ENCODE data around the gene COQ4. TPM values are rescaled to one million over a fixed set of nuclear protein-coding genes. Genes with fewer than 3 reads are reported as not detected.
A peak's percentile ranks its signal among the peaks of the same experiment; 100 is the strongest.

Gene COQ4
- total RNA-seq, 1 experiment from 2014 or later: 45.3 TPM

GRCh38 chr9:128370752-128371629 is 48.4 kb downstream of the COQ4 start, which contains the start of gene URM1 (continued):
- TF ChIP-seq, protein P1, sequence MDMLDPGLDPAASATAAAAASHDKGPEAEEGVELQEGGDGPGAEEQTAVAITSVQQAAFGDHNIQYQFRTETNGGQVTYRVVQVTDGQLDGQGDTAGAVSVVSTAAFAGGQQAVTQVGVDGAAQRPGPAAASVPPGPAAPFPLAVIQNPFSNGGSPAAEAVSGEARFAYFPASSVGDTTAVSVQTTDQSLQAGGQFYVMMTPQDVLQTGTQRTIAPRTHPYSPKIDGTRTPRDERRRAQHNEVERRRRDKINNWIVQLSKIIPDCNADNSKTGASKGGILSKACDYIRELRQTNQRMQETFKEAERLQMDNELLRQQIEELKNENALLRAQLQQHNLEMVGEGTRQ (CRISPR knock-in tag; IDR thresholded peaks at IDR 0.05): no peak
- no peak for TF ChIP-seq CBFB (CRISPR knock-in tag; IDR thresholded peaks at IDR 0.05; ENCODE audit: low read depth)
- TF ChIP-seq, protein P2, sequence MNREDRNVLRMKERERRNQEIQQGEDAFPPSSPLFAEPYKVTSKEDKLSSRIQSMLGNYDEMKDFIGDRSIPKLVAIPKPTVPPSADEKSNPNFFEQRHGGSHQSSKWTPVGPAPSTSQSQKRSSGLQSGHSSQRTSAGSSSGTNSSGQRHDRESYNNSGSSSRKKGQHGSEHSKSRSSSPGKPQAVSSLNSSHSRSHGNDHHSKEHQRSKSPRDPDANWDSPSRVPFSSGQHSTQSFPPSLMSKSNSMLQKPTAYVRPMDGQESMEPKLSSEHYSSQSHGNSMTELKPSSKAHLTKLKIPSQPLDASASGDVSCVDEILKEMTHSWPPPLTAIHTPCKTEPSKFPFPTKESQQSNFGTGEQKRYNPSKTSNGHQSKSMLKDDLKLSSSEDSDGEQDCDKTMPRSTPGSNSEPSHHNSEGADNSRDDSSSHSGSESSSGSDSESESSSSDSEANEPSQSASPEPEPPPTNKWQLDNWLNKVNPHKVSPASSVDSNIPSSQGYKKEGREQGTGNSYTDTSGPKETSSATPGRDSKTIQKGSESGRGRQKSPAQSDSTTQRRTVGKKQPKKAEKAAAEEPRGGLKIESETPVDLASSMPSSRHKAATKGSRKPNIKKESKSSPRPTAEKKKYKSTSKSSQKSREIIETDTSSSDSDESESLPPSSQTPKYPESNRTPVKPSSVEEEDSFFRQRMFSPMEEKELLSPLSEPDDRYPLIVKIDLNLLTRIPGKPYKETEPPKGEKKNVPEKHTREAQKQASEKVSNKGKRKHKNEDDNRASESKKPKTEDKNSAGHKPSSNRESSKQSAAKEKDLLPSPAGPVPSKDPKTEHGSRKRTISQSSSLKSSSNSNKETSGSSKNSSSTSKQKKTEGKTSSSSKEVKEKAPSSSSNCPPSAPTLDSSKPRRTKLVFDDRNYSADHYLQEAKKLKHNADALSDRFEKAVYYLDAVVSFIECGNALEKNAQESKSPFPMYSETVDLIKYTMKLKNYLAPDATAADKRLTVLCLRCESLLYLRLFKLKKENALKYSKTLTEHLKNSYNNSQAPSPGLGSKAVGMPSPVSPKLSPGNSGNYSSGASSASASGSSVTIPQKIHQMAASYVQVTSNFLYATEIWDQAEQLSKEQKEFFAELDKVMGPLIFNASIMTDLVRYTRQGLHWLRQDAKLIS (CRISPR knock-in tag; IDR thresholded peaks at IDR 0.05; ENCODE audit: borderline replicate concordance): no peak
- no peak for TF ChIP-seq ZNF532 (CRISPR knock-in tag; IDR thresholded peaks at IDR 0.05; ENCODE audit: borderline replicate concordance)
- TF ChIP-seq CREM (CRISPR knock-in tag; IDR thresholded peaks at IDR 0.05): peak; percentile 51; the same call in 1 of the 2 replicates
- peak; percentile 78; the same call in 1 of the 2 replicates for TF ChIP-seq ETV6 (CRISPR knock-in tag; IDR thresholded peaks at IDR 0.05)
- TF ChIP-seq, protein P3, sequence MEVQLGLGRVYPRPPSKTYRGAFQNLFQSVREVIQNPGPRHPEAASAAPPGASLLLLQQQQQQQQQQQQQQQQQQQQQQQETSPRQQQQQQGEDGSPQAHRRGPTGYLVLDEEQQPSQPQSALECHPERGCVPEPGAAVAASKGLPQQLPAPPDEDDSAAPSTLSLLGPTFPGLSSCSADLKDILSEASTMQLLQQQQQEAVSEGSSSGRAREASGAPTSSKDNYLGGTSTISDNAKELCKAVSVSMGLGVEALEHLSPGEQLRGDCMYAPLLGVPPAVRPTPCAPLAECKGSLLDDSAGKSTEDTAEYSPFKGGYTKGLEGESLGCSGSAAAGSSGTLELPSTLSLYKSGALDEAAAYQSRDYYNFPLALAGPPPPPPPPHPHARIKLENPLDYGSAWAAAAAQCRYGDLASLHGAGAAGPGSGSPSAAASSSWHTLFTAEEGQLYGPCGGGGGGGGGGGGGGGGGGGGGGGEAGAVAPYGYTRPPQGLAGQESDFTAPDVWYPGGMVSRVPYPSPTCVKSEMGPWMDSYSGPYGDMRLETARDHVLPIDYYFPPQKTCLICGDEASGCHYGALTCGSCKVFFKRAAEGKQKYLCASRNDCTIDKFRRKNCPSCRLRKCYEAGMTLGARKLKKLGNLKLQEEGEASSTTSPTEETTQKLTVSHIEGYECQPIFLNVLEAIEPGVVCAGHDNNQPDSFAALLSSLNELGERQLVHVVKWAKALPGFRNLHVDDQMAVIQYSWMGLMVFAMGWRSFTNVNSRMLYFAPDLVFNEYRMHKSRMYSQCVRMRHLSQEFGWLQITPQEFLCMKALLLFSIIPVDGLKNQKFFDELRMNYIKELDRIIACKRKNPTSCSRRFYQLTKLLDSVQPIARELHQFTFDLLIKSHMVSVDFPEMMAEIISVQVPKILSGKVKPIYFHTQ (CRISPR knock-in tag; IDR thresholded peaks at IDR 0.05): no peak

DNA sequence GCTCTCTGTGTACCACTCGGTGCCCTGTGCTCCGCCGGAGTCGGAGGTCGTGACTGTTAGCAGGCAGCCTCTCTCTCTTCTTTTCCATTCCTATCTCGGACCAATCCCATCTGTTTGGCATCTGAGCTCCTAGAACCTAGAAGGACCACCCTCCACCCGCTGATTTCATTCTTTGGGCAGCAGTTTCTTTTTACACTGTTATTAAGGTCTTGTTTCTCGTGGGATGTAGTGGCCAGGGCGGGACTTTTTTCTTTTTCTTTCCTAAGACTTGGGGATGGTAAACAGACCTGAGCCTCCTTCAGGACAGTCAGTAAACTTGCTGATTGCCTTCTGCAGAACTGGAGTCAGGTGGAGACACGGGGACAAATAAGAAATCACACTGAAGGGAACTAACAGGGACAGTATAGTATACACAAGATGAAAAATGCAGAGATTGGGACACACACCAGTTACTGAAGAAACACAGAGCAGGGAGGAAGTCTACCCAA is 49.0 kb downstream of the COQ4 start:
- Mint-ChIP-seq H3K27ac (peak overlapping the region; percentile 7), H3K4me3 (peak overlapping the region; percentile 95), H3K27me3 (ENCODE audit: low read depth) (peaks cover 29% of the 10 kb centered on the region), H3K4me1 (peaks cover 25% of the 10 kb centered on the region), H3K9me3 (no peaks in the 10 kb centered on the region), H3K36me3 (no peaks in the 10 kb centered on the region)
- TF ChIP-seq ZNF219 (CRISPR knock-in tag; IDR thresholded peaks at IDR 0.05; ENCODE audit: borderline replicate concordance) (no peak), JAZF1 (CRISPR knock-in tag; IDR thresholded peaks at IDR 0.05) (no peak), ZNF396 (CRISPR knock-in tag; IDR thresholded peaks at IDR 0.05; ENCODE audit: borderline replicate concordance) (no peak), ZNF671 (CRISPR knock-in tag; IDR thresholded peaks at IDR 0.05) (no peak)
- no peak for DNase-seq (ENCODE audit: low spot score)
- POLR2A ChIA-PET: interaction anchor here (0.6 to 1.5 kb wide), 5 partner anchors 10 to 121 kb away, joined by 3 to 8 read pairs (median 4); no protein-coding TSS in a partner anchor
- CTCF ChIA-PET: interaction anchor here (0.5 to 3.9 kb wide), 15 partner anchors 10 to 364 kb away, joined by 3 to 35 read pairs (median 4); partner anchors contain the start of genes CERCAM and PKN3
- ATAC-seq: no peak
